ENCODE data around the gene LAMA1.

The LAMA1 gene

GRCh38 chr18:6928359-6928758 lies 189.2 kb downstream of the LAMA1 start:
- no peak for TF ChIP-seq CTCF (IDR thresholded peaks at IDR 0.05)

- no peak for TF ChIP-seq CTCF (IDR thresholded peaks at IDR 0.05)
Measured at GRCh38 chr18:6927153-6927552, 190.4 kb downstream of the LAMA1 start.

GRCh38 chr18:6923220-6923619 lies 194.4 kb downstream of the LAMA1 start:
- no peak for TF ChIP-seq CTCF (IDR thresholded peaks at IDR 0.05)

GRCh38 chr18:6921571-6921970 lies 196.0 kb downstream of the LAMA1 start:
- TF ChIP-seq CTCF (IDR thresholded peaks at IDR 0.05) = no peak

GRCh38 chr18:6920099-6920955 lies 197.3 kb downstream of the LAMA1 start:
- peak; percentile 82 for TF ChIP-seq CTCF (IDR thresholded peaks at IDR 0.05)

GRCh38 chr18:6917072-6917471 lies 200.5 kb downstream of the LAMA1 start:
- TF ChIP-seq CTCF (IDR thresholded peaks at IDR 0.05) = no peak

GRCh38 chr18:6901286-6901926 lies 216.2 kb downstream of the LAMA1 start:
- no peak for TF ChIP-seq CTCF (IDR thresholded peaks at IDR 0.05)
